Sigmoid colon (tissue), 4 donors: ENCODE measurements around the gene PTPN14.

Source experiments
- CTCF ChIP-seq, 4 experiments: fragments of 450-650 bp in 3 of 4; fragments of 200-600 bp in 1 of 4; IDR thresholded peaks; one replicate each; pipeline ENCODE4 v1.5.1; 2016 to 2019; ENCODE audit warnings: antibody characterized with exemption in 4 of 4, mild to moderate bottlenecking in 3 of 4, moderate library complexity in 2 of 4
- EP300 ChIP-seq, 4 donors: sonication (generic); formaldehyde crosslinking; IDR thresholded peaks; one replicate each; pipeline ENCODE4 v1.6.1; 2017; ENCODE audit warnings: antibody characterized with exemption in 4 of 4
- POLR2A ChIP-seq, 2 donors: fragments of 450-650 bp; IDR thresholded peaks; one replicate each; pipeline ENCODE4 v1.6.1; 2016; ENCODE audit warnings: antibody characterized with exemption in 2 of 2, mild to moderate bottlenecking in 2 of 2, moderate library complexity in 2 of 2
- POLR2AphosphoS5 ChIP-seq, 4 donors: sonication (generic); formaldehyde crosslinking; IDR thresholded peaks; one replicate each; pipeline ENCODE4 v1.6.1; 2017; ENCODE audit warnings: antibody characterized with exemption in 4 of 4

DNA sequence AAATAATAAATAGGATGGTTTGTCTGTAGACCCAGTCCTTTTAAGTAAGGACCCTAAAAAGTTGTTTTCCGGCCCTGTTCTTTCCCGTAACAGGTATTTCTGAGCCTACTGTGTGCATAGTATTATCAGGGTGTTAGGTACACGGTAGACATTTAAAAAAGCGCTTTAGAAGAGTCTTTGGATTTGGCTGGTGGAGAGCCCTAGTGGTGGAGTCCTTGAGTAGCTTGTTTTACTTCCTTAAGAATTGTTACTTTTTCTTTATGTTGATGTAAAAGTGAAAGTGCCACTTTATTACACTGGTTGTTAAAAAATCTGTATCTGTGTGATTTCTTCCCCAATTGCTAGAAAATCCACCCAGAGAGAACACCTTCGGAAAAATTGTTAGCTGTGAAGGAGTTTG is 233.7 kb downstream of the PTPN14 start:
- TF ChIP-seq CTCF (IDR thresholded peaks at IDR 0.05), result no peak
- no peak for TF ChIP-seq POLR2A (IDR thresholded peaks at IDR 0.05)
- no peak for TF ChIP-seq EP300 (IDR thresholded peaks at IDR 0.05)
- TF ChIP-seq POLR2AphosphoS5 (IDR thresholded peaks at IDR 0.05), result no peak
